ENCODE measurements around the gene XYLT1. TPM values are rescaled to one million over a fixed set of nuclear protein-coding genes. Genes with fewer than 3 reads are reported as not detected.

XYLT1 gene
- total RNA-seq, 1 experiment from 2014 or later, result 14.5 TPM

DNA sequence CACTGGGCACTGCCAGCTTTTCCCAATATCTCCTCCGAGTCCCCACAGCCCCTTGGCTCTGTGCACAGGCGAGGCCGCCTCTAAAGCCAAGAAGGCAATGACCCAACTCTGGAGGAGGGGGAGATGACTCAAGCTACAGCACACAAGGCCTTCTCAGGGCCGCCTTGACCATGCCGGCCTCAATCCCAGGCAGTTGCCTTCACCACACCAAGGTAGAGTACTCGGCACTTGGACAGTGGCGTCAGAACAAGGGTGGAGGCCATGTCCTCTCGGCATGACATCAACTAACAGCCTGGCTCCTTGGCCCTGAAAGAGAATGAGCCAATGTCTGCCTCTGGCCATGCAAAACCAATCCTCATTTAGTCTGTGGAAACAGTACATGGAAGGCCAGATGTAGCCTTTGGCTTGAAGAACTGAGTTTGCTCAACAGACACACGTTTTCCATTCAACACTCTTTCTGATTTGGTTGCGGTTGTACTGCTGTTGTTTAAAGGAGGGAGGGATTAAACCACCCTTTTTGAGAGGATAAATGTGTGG is 139.6 kb downstream of the XYLT1 start:
- Mint-ChIP-seq H3K9me3 (no peaks in the 10 kb centered on the region), H3K27me3 (ENCODE audit: low read depth) (no peaks in the 10 kb centered on the region), H3K4me3 (no peak overlapping the region), H3K27ac (no peak overlapping the region), H3K36me3 (ENCODE audit: insufficient read depth in 1 of 3, low read depth in 3 of 3) (peaks cover 0 to 1% (median 0%) of the 10 kb centered on the region in 3 experiments; a peak in 2 of 7 replicates), H3K4me1 (peaks cover 5% of the 10 kb centered on the region in 2 experiments; a peak in 3 of 4 replicates)
- Histone ChIP-seq H2BK12ac (ENCODE audit: insufficient read length, low read depth, low read length) (no peak overlapping the region), H2AFZ (ENCODE audit: low read length) (no peak overlapping the region), H2BK20ac (ENCODE audit: low read depth, low read length, poor library complexity, severe bottlenecking) (no peak overlapping the region), H3K4me2 (ENCODE audit: insufficient read depth, insufficient read length, low read length) (no peak overlapping the region), H4K20me1 (ENCODE audit: control insufficient read depth, insufficient read depth, insufficient read length) (no peaks in the 10 kb centered on the region), H2BK120ac (ENCODE audit: low read depth, low read length, poor library complexity, severe bottlenecking) (no peak overlapping the region), H3K27ac (ENCODE audit: insufficient read length, low read depth, low read length) (no peak overlapping the region), H3K4me1 (ENCODE audit: insufficient read depth, low read length) (no peaks in the 10 kb centered on the region), H4K91ac (ENCODE audit: insufficient read length, low read depth, low read length) (no peak overlapping the region), H3K9ac (ENCODE audit: extremely low read depth, insufficient read length, low read length) (no peak overlapping the region), H3K4ac (ENCODE audit: low read depth, low read length) (no peak overlapping the region), H3K18ac (ENCODE audit: insufficient read length, low read depth, low read length) (no peak overlapping the region), H3K14ac (ENCODE audit: insufficient read depth, low read length) (peak overlapping the region; percentile 3; the same call in 1 of the 2 replicates), H2BK15ac (ENCODE audit: low read depth, low read length) (no peak overlapping the region), H2AK5ac (ENCODE audit: insufficient read length, low read length) (no peak overlapping the region), H4K5ac (ENCODE audit: insufficient read length, low read depth, low read length) (no peak overlapping the region), H3K27me3 (ENCODE audit: insufficient read depth, low read length) (no peaks in the 10 kb centered on the region), H3K79me1 (ENCODE audit: insufficient read depth, low read depth, low read length, poor library complexity, severe bottlenecking) (no peaks in the 10 kb centered on the region), H4K8ac (replicated peaks; ENCODE audit: insufficient read length, low read depth, low read length) (no peak overlapping the region), H2BK5ac (ENCODE audit: insufficient read length, low read length) (no peak overlapping the region), H3K23me2 (ENCODE audit: insufficient read length, low read depth, low read length, poor library complexity, severe bottlenecking) (no peaks in the 10 kb centered on the region), H3T11ph (ENCODE audit: low read length) (no peak overlapping the region), H3K79me2 (ENCODE audit: insufficient read depth, low read length) (no peaks in the 10 kb centered on the region), H3K56ac (ENCODE audit: insufficient read length, low read depth, low read length) (no peak overlapping the region), H3K9me3 (ENCODE audit: control insufficient read depth, low read depth, low read length) (no peaks in the 10 kb centered on the region), H3K23ac (ENCODE audit: insufficient read length, low read depth, low read length) (no peak overlapping the region)
- no peak for DNase-seq
- TF ChIP-seq, protein P1, sequence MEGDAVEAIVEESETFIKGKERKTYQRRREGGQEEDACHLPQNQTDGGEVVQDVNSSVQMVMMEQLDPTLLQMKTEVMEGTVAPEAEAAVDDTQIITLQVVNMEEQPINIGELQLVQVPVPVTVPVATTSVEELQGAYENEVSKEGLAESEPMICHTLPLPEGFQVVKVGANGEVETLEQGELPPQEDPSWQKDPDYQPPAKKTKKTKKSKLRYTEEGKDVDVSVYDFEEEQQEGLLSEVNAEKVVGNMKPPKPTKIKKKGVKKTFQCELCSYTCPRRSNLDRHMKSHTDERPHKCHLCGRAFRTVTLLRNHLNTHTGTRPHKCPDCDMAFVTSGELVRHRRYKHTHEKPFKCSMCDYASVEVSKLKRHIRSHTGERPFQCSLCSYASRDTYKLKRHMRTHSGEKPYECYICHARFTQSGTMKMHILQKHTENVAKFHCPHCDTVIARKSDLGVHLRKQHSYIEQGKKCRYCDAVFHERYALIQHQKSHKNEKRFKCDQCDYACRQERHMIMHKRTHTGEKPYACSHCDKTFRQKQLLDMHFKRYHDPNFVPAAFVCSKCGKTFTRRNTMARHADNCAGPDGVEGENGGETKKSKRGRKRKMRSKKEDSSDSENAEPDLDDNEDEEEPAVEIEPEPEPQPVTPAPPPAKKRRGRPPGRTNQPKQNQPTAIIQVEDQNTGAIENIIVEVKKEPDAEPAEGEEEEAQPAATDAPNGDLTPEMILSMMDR (conservative IDR thresholded peaks at IDR 0.05), result no peak
- no CpG with 5 or more reads among the region's 10 CpGs for WGBS (ENCODE audit: extremely low coverage, insufficient read length, low lambda C conversion rate)

Measured in H9 (cell line).